IMR-90 (cell line): ENCODE data around the gene FUT9. TPM values are rescaled to one million over a fixed set of nuclear protein-coding genes. Genes with fewer than 3 reads are reported as not detected.

Source experiments
- ATAC-seq: fragments of 200-7000 bp; cut with Tn5 transposase; 2 replicates; pipeline ENCODE4 v1.9.1; 2020; ENCODE audit warnings: low read depth, mild to moderate bottlenecking, moderate library complexity
- BruUV-seq: library from RNA; stranded (reverse); fragments of 400-500 nt; replicated peaks from 2 replicates; lab custom pipeline; 2021; lab: Mats Ljungman, UMichigan
- CTCF ChIA-PET: fragments of 300-600 bp; formaldehyde crosslinking; extraction: SDS; loops from one replicate; lab custom pipeline; 2021; ENCODE audit warnings: antibody characterized with exemption; lab: Yijun Ruan, JAX
- POLR2A ChIA-PET: fragments of 300-600 bp; sonication (Branson Sonifier 250); formaldehyde crosslinking; loops from one replicate; lab custom pipeline; 2022; ENCODE audit warnings: antibody characterized with exemption; ENCODE audit not compliant: unreplicated experiment; lab: Charles Lee
- DNase-seq: peaks from one replicate; pipeline ENCODE4 v3.0.0; 2013
- H2AFZ ChIP-seq: replicated peaks from 2 replicates; pipeline ENCODE3; 2013; ENCODE audit warnings: low read length, mild to moderate bottlenecking; ENCODE audit not compliant: poor library complexity
- H2AK5ac ChIP-seq: 2 replicates; pipeline ENCODE4 v1.6.1; 2013; ENCODE audit warnings: low read depth, low read length, inconsistent platforms
- H2AK9ac ChIP-seq: replicated peaks from 2 replicates; pipeline ENCODE3; 2013; ENCODE audit warnings: mild to moderate bottlenecking, low read depth, low read length, moderate library complexity; ENCODE audit not compliant: poor library complexity
- H2BK120ac ChIP-seq: 2 replicates; pipeline ENCODE4 v1.6.1; 2013; ENCODE audit warnings: low read depth, low read length, inconsistent platforms
- H2BK15ac ChIP-seq: 3 replicates; pipeline ENCODE4 v1.6.1; 2013; ENCODE audit warnings: low read depth, low read length, inconsistent platforms
- H2BK20ac ChIP-seq: 2 replicates; pipeline ENCODE4 v1.6.1; 2013; ENCODE audit warnings: low read depth, mild to moderate bottlenecking, inconsistent platforms, low read length, moderate library complexity
- H2BK5ac ChIP-seq: 2 replicates; pipeline ENCODE4 v1.6.1; 2013; ENCODE audit warnings: mild to moderate bottlenecking, low read depth, low read length, inconsistent platforms; ENCODE audit not compliant: poor library complexity, severe bottlenecking
- H3K14ac ChIP-seq: replicated peaks from 2 replicates; pipeline ENCODE4 v1.6.1; 2013; ENCODE audit warnings: low read depth, low read length, inconsistent platforms
- H3K18ac ChIP-seq: 2 replicates; pipeline ENCODE4 v1.6.1; 2013; ENCODE audit warnings: low read depth, low read length, control low read depth
- H3K23ac ChIP-seq: 2 replicates; pipeline ENCODE4 v1.6.1; 2013; ENCODE audit warnings: low read depth, low read length, inconsistent platforms
- H3K27ac ChIP-seq: 2 replicates; pipeline ENCODE4 v1.5.1; 2013; ENCODE audit warnings: mild to moderate bottlenecking, control low read depth, low read length; ENCODE audit not compliant: insufficient read depth
- H3K27me3 ChIP-seq: 2 replicates; pipeline ENCODE4 v1.6.1; 2013; ENCODE audit warnings: low read length; ENCODE audit not compliant: control insufficient read depth, insufficient read depth
- H3K36me3 ChIP-seq: 2 replicates; pipeline ENCODE4 v1.6.1; 2013; ENCODE audit warnings: low read length, mixed read lengths; ENCODE audit not compliant: control insufficient read depth, insufficient read depth
- H3K4ac ChIP-seq: 2 replicates; pipeline ENCODE4 v1.6.1; 2013; ENCODE audit warnings: low read depth, low read length, inconsistent platforms
- H3K4me1 ChIP-seq: 2 replicates; pipeline ENCODE4 v1.6.1; 2013; ENCODE audit warnings: low read length, mixed read lengths; ENCODE audit not compliant: control insufficient read depth, insufficient read depth
- H3K4me2 ChIP-seq: 2 replicates; pipeline ENCODE4 v1.6.1; 2013; ENCODE audit warnings: low read depth, mild to moderate bottlenecking, control low read depth, low read length, moderate library complexity
- H3K4me3 ChIP-seq: 2 replicates; pipeline ENCODE4 v1.5.1; 2013; ENCODE audit warnings: low read depth, mild to moderate bottlenecking, control low read depth, low read length, moderate library complexity; ENCODE audit not compliant: insufficient read depth
- H3K56ac ChIP-seq: 2 replicates; pipeline ENCODE4 v1.6.1; 2013; ENCODE audit warnings: low read length, inconsistent platforms; ENCODE audit not compliant: insufficient read depth; ENCODE audit errors: extremely low read depth
- H3K79me1 ChIP-seq, 2 experiments: 2 replicates each; pipeline ENCODE4 v1.6.1; 2013; ENCODE audit warnings: low read length in 2 of 2, inconsistent platforms in 1 of 2, low read depth in 1 of 2
- H3K9ac ChIP-seq: 2 replicates; pipeline ENCODE4 v1.6.1; 2013; ENCODE audit warnings: low read depth, low read length, control low read depth
- H3K9me1 ChIP-seq: 2 replicates; pipeline ENCODE4 v1.6.1; 2013; ENCODE audit warnings: low read length, inconsistent platforms; ENCODE audit not compliant: insufficient read depth
- H3K9me3 ChIP-seq: 2 replicates; pipeline ENCODE4 v1.6.1; 2013; ENCODE audit warnings: low read length; ENCODE audit not compliant: control insufficient read depth, insufficient read depth
- H4K20me1 ChIP-seq: 2 replicates; pipeline ENCODE4 v1.6.1; 2013; ENCODE audit warnings: low read length, inconsistent platforms; ENCODE audit not compliant: insufficient read depth
- H4K5ac ChIP-seq: 2 replicates; pipeline ENCODE4 v1.6.1; 2013; ENCODE audit warnings: mild to moderate bottlenecking, low read depth, low read length, control low read depth
- H4K8ac ChIP-seq, 2 experiments: 2 replicates each; pipeline ENCODE4 v1.6.1; 2013; ENCODE audit warnings: low read depth in 2 of 2, low read length in 2 of 2, control low read depth in 1 of 2, inconsistent platforms in 1 of 2
- H4K91ac ChIP-seq: 2 replicates; pipeline ENCODE4 v1.6.1; 2013; ENCODE audit warnings: low read depth, low read length, inconsistent platforms; ENCODE audit not compliant: insufficient read depth
- BHLHE40 ChIP-seq: fragments of 150-350 bp; IDR thresholded peaks from 2 replicates; pipeline ENCODE4 v1.6.1; 2016; ENCODE audit warnings: mild to moderate bottlenecking, low read depth, low read length
- CEBPB ChIP-seq: IDR thresholded peaks from 2 replicates; pipeline ENCODE4 v1.6.1; 2012; ENCODE audit warnings: low read depth, low read length, improper control_type of control experiment
- CHD1 ChIP-seq: IDR thresholded peaks from 2 replicates; pipeline ENCODE4 v1.6.1; 2012; ENCODE audit warnings: low read depth, low read length, improper control_type of control experiment
- ELK1 ChIP-seq: fragments of 150-350 bp; IDR thresholded peaks from 2 replicates; pipeline ENCODE4 v1.6.1; 2016; ENCODE audit warnings: low read depth, mild to moderate bottlenecking, low read length, moderate library complexity, borderline replicate concordance
- FOS ChIP-seq: fragments of 150-350 bp; IDR thresholded peaks from 2 replicates; pipeline ENCODE4 v1.6.1; 2016; ENCODE audit warnings: low read depth, low read length
- MAFK ChIP-seq: IDR thresholded peaks from 2 replicates; pipeline ENCODE4 v1.6.1; 2012; ENCODE audit warnings: low read depth, low read length, improper control_type of control experiment
- MAZ ChIP-seq: IDR thresholded peaks from 2 replicates; pipeline ENCODE4 v1.6.1; 2012; ENCODE audit warnings: low read depth, mild to moderate bottlenecking, low read length, improper control_type of control experiment, moderate library complexity, borderline replicate concordance
- MXI1 ChIP-seq: IDR thresholded peaks from 2 replicates; pipeline ENCODE4 v1.6.1; 2012; ENCODE audit warnings: low read depth, mild to moderate bottlenecking, low read length, moderate library complexity, borderline replicate concordance
- NFE2L2 ChIP-seq: fragments of 150-350 bp; IDR thresholded peaks from 2 replicates; pipeline ENCODE4 v1.6.1; 2016; ENCODE audit warnings: low read depth, mild to moderate bottlenecking, low read length
- POLR2A ChIP-seq: IDR thresholded peaks from 2 replicates; pipeline ENCODE4 v1.6.1; 2012; ENCODE audit warnings: mild to moderate bottlenecking, low read depth, low read length
- RAD21 ChIP-seq: IDR thresholded peaks from 2 replicates; pipeline ENCODE4 v1.6.1; 2012; ENCODE audit warnings: low read length, improper control_type of control experiment
- RCOR1 ChIP-seq: IDR thresholded peaks from 2 replicates; pipeline ENCODE4 v1.6.1; 2012; ENCODE audit warnings: mild to moderate bottlenecking, low read length, improper control_type of control experiment; ENCODE audit not compliant: insufficient replicate concordance
- RFX5 ChIP-seq: IDR thresholded peaks from 2 replicates; pipeline ENCODE4 v1.8.0; 2012; ENCODE audit warnings: low read depth, mild to moderate bottlenecking, low read length, moderate library complexity
- SMC3 ChIP-seq: fragments of 150-350 bp; IDR thresholded peaks from 2 replicates; pipeline ENCODE4 v1.6.1; 2016; ENCODE audit warnings: low read depth, mild to moderate bottlenecking, antibody characterized with exemption, low read length, moderate library complexity
- WGBS, 2 experiments: methylation state at CpG; one replicate each; pipeline versions ENCODE4 v1.1.5 to v1.1.7; 2013; ENCODE audit warnings: missing lambda C conversion rate in 2 of 2; ENCODE audit not compliant: insufficient read length in 1 of 2; ENCODE audit errors: extremely low coverage in 2 of 2; 5-methylcytosine and 5-hydroxymethylcytosine counted together
- dilution Hi-C: fragments of 300-500 bp; cut with HindIII; formaldehyde crosslinking; loops from one replicate; pipeline ENCODE4 v1.14.3; 2018; ENCODE audit warnings: low sequenced_read_pairs; ENCODE audit not compliant: unreplicated experiment
- in situ Hi-C: fragments of 300-500 bp; cut with MboI; formaldehyde crosslinking; loops from 3 replicates; pipeline ENCODE4 v1.14.3; 2019; ENCODE audit warnings: low sequenced_read_pairs, inconsistent platforms, mixed read lengths
- intact Hi-C: fragments of 100-400 bp; cut with micrococcal nuclease; formaldehyde crosslinking; loops from 2 replicates; pipeline ENCODE4 v1.10.0; 2022
- polyA plus RNA-seq, 3 experiments: library from polyadenylated mRNA; depleted of rRNA; stranded (reverse); fragments of >200 nt; gene quantifications; 2 replicates each; pipeline ENCODE4 v1.2.3, GENCODE V29; 2012; ENCODE audit warnings: low replicate concordance in 1 of 3
- total RNA-seq: library from RNA; depleted of rRNA; stranded (reverse); fragments of >200 nt; gene quantifications from 2 replicates; pipeline ENCODE4 v1.2.3, GENCODE V29; 2012
- TF ChIP-seq, protein P1 (sequence below): conservative IDR thresholded peaks from 2 replicates; pipeline ENCODE4 v1.5.1; 2012; ENCODE audit warnings: mild to moderate bottlenecking, low read depth, low read length, improper control_type of control experiment
- TF ChIP-seq, protein P2 (sequence below): fragments of 150-350 bp; IDR thresholded peaks from 2 replicates; pipeline ENCODE4 v1.6.1; 2017; ENCODE audit warnings: mild to moderate bottlenecking, antibody characterized with exemption, low read length, low read depth

FUT9 gene
- total and polyA plus RNA-seq, 2 of the 4 experiments (the other 2 are of a cell fraction): under 0.01 TPM; not detected in 1

GRCh38 chr6:96196633-96197032 is 180.9 kb downstream of the FUT9 start:
- BruUV-seq: no TSS peak
- ChIA-PET CTCF (no interaction called here), POLR2A (no interaction called here)

More at GRCh38 chr6:96196633-96197032, 180.9 kb downstream of the FUT9 start:
- no peaks in the 10 kb centered on the region for H4K20me1 ChIP-seq
- H3K27ac ChIP-seq: no peak overlapping the region
- no peak overlapping the region for H3K4me2 ChIP-seq
- H3K79me1 ChIP-seq: no peaks in the 10 kb centered on the region
- no peaks in the 10 kb centered on the region for H3K9me1 ChIP-seq
- H3K23ac ChIP-seq: no peak overlapping the region
- H4K8ac ChIP-seq: no peak overlapping the region
- H2BK5ac ChIP-seq: no peak overlapping the region
- no peak overlapping the region for H3K14ac ChIP-seq
- H2AK5ac ChIP-seq: no peak overlapping the region
- no peak overlapping the region for H2BK120ac ChIP-seq
- dilution Hi-C loops: no loop called here
- no peaks in the 10 kb centered on the region for H3K9me3 ChIP-seq
- ATAC-seq: no peak
- H2BK20ac ChIP-seq: no peak overlapping the region
- no peak overlapping the region for H3K9ac ChIP-seq
- no peak overlapping the region for H2AFZ ChIP-seq
- no CpG with 5 or more reads among the region's 3 CpGs for WGBS, 2 experiments
- H2BK15ac ChIP-seq: no peak overlapping the region
- no peak overlapping the region for H2AK9ac ChIP-seq
- H3K18ac ChIP-seq: no peak overlapping the region
- no peak overlapping the region for H3K56ac ChIP-seq
- H4K91ac ChIP-seq: no peak overlapping the region
- H3K36me3 ChIP-seq: no peaks in the 10 kb centered on the region
- in situ Hi-C loops: no loop called here
- DNase-seq: no peak
- no peaks in the 10 kb centered on the region for H3K27me3 ChIP-seq
- H4K5ac ChIP-seq: no peak overlapping the region
- H3K4me1 ChIP-seq: no peaks in the 10 kb centered on the region
- H3K4ac ChIP-seq: no peak overlapping the region
- TF ChIP-seq RFX5 (no peak), MAFK (no peak), CHD1 (no peak), BHLHE40 (no peak), FOS (no peak), RCOR1 (no peak), POLR2A (no peak), ELK1 (no peak), SMC3 (no peak), MXI1 (no peak), CEBPB (no peak), RAD21 (no peak), NFE2L2 (no peak), MAZ (no peak)
- TF ChIP-seq, protein P1, sequence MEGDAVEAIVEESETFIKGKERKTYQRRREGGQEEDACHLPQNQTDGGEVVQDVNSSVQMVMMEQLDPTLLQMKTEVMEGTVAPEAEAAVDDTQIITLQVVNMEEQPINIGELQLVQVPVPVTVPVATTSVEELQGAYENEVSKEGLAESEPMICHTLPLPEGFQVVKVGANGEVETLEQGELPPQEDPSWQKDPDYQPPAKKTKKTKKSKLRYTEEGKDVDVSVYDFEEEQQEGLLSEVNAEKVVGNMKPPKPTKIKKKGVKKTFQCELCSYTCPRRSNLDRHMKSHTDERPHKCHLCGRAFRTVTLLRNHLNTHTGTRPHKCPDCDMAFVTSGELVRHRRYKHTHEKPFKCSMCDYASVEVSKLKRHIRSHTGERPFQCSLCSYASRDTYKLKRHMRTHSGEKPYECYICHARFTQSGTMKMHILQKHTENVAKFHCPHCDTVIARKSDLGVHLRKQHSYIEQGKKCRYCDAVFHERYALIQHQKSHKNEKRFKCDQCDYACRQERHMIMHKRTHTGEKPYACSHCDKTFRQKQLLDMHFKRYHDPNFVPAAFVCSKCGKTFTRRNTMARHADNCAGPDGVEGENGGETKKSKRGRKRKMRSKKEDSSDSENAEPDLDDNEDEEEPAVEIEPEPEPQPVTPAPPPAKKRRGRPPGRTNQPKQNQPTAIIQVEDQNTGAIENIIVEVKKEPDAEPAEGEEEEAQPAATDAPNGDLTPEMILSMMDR: no peak
- TF ChIP-seq, protein P2, sequence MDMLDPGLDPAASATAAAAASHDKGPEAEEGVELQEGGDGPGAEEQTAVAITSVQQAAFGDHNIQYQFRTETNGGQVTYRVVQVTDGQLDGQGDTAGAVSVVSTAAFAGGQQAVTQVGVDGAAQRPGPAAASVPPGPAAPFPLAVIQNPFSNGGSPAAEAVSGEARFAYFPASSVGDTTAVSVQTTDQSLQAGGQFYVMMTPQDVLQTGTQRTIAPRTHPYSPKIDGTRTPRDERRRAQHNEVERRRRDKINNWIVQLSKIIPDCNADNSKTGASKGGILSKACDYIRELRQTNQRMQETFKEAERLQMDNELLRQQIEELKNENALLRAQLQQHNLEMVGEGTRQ: no peak
- no peak overlapping the region for H3K4me3 ChIP-seq
- intact Hi-C loops: no loop called here
